ENCODE results near the gene SLC22A5.

SLC22A5 gene

DNA sequence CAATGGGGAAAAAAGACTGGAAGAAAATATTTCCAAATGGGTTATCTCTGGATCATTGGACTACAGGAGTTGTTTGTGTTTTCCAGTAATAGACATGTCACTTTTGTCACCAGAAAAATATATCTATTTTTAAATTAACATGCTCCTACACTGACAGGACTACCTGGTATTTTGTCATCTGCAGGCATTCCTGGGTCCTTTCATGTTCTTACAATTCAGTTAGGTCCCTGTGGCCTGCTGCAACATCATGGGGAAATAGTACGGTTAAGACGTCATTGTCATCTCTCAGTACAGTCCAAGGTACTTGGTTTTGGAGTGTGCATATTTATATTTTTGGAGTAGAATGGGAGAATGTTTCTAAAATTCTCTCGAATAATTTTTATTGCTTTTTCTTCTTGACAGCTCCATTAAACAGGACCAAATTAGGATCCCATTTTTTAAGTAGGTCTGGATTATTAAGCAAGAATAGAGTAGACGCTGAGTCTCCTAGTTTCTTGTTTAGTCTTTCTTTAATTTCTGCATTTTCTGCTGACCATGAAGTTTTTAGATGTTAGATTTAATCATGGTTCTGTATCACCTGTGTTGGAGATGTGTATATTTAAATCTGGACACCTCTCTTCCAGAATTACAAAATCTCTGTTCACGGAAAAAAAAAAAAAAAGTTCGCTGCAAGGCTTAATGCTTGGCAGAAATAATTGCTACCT lies 46.9 kb downstream of the SLC22A5 start:
- Histone ChIP-seq H3K4me2 (no peak overlapping the region), H3K79me2 (ENCODE audit: insufficient read depth, low read depth) (peaks cover 38% of the 10 kb centered on the region), H3K36me3 (ENCODE audit: insufficient read depth) (no peaks in the 10 kb centered on the region), H3K9ac (no peak overlapping the region), H2AFZ (ENCODE audit: low read depth) (no peak overlapping the region), H3K4me1 (ENCODE audit: low read depth, poor library complexity, severe bottlenecking) (peaks cover 91% of the 10 kb centered on the region), H3K27ac (no peak overlapping the region), H3K27me3 (ENCODE audit: insufficient read depth, low read depth) (no peaks in the 10 kb centered on the region), H3K4me3 (IDR thresholded peaks at IDR 0.05; ENCODE audit: insufficient read depth, low read depth, low read length) (no peak overlapping the region), H4K20me1 (ENCODE audit: insufficient read depth) (no peaks in the 10 kb centered on the region)
- TF ChIP-seq, protein P1, sequence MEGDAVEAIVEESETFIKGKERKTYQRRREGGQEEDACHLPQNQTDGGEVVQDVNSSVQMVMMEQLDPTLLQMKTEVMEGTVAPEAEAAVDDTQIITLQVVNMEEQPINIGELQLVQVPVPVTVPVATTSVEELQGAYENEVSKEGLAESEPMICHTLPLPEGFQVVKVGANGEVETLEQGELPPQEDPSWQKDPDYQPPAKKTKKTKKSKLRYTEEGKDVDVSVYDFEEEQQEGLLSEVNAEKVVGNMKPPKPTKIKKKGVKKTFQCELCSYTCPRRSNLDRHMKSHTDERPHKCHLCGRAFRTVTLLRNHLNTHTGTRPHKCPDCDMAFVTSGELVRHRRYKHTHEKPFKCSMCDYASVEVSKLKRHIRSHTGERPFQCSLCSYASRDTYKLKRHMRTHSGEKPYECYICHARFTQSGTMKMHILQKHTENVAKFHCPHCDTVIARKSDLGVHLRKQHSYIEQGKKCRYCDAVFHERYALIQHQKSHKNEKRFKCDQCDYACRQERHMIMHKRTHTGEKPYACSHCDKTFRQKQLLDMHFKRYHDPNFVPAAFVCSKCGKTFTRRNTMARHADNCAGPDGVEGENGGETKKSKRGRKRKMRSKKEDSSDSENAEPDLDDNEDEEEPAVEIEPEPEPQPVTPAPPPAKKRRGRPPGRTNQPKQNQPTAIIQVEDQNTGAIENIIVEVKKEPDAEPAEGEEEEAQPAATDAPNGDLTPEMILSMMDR (conservative IDR thresholded peaks at IDR 0.05; ENCODE audit: low read depth, low read length) = no peak

DNA sequence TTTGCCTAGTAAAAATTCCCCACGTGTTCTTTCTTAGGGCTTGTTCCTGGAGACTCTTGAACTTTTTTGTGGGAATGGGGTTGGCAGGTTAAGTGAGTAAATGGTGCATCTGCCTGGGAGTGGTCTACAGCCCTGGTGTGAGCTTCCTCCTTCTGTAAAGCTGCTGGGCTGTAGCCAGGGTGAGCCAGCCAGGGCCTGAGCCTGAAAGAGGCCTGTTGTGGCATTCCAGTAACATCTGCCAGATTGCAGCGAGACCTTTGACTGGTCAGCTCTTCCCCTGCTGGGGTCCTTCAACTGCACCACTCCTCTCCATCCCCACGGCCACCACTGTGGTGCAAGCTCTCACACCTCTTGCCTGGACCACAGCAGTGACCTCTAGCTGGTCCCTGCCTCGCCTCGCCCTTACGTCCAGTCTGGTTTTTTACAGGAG lies 47.5 kb downstream of the SLC22A5 start:
- H3K27ac ChIP-seq = no peak overlapping the region
- no peak overlapping the region for H3K4me3 ChIP-seq (IDR thresholded peaks at IDR 0.05; ENCODE audit: insufficient read depth, low read depth, low read length)
- peaks cover 37% of the 10 kb centered on the region for H3K79me2 ChIP-seq (ENCODE audit: insufficient read depth, low read depth)
- no peaks in the 10 kb centered on the region for H4K20me1 ChIP-seq (ENCODE audit: insufficient read depth)
- peaks cover 91% of the 10 kb centered on the region for H3K4me1 ChIP-seq (ENCODE audit: low read depth, poor library complexity, severe bottlenecking)
- TF ChIP-seq, protein P1 (conservative IDR thresholded peaks at IDR 0.05; ENCODE audit: low read depth, low read length) = no peak
- no peaks in the 10 kb centered on the region for H3K36me3 ChIP-seq (ENCODE audit: insufficient read depth)
- no peak overlapping the region for H2AFZ ChIP-seq (ENCODE audit: low read depth)
- no peak overlapping the region for H3K4me2 ChIP-seq
- H3K27me3 ChIP-seq (ENCODE audit: insufficient read depth, low read depth) = no peaks in the 10 kb centered on the region
- no peak overlapping the region for H3K9ac ChIP-seq

GRCh38 chr5:132417461-132417860 lies 48.0 kb downstream of the SLC22A5 start:
- Histone ChIP-seq H3K9ac (no peak overlapping the region), H3K27ac (no peak overlapping the region), H3K27me3 (ENCODE audit: insufficient read depth, low read depth) (no peaks in the 10 kb centered on the region), H3K4me3 (IDR thresholded peaks at IDR 0.05; ENCODE audit: insufficient read depth, low read depth, low read length) (no peak overlapping the region), H2AFZ (ENCODE audit: low read depth) (no peak overlapping the region), H4K20me1 (ENCODE audit: insufficient read depth) (no peaks in the 10 kb centered on the region), H3K36me3 (ENCODE audit: insufficient read depth) (no peaks in the 10 kb centered on the region), H3K4me1 (ENCODE audit: low read depth, poor library complexity, severe bottlenecking) (peaks cover 91% of the 10 kb centered on the region), H3K79me2 (ENCODE audit: insufficient read depth, low read depth) (peaks cover 37% of the 10 kb centered on the region), H3K4me2 (no peak overlapping the region)
- TF ChIP-seq, protein P1 (conservative IDR thresholded peaks at IDR 0.05; ENCODE audit: low read depth, low read length) = no peak

- H3K27ac ChIP-seq = no peak overlapping the region
- peaks cover 38% of the 10 kb centered on the region for H3K79me2 ChIP-seq (ENCODE audit: insufficient read depth, low read depth)
- no peaks in the 10 kb centered on the region for H4K20me1 ChIP-seq (ENCODE audit: insufficient read depth)
- no peaks in the 10 kb centered on the region for H3K36me3 ChIP-seq (ENCODE audit: insufficient read depth)
- TF ChIP-seq, protein P1 (conservative IDR thresholded peaks at IDR 0.05; ENCODE audit: low read depth, low read length) = no peak
- no peaks in the 10 kb centered on the region for H3K27me3 ChIP-seq (ENCODE audit: insufficient read depth, low read depth)
- no peak overlapping the region for H3K4me2 ChIP-seq
- H3K9ac ChIP-seq = no peak overlapping the region
- no peak overlapping the region for H3K4me3 ChIP-seq (IDR thresholded peaks at IDR 0.05; ENCODE audit: insufficient read depth, low read depth, low read length)
- H3K4me1 ChIP-seq (ENCODE audit: low read depth, poor library complexity, severe bottlenecking) = peaks cover 91% of the 10 kb centered on the region
- no peak overlapping the region for H2AFZ ChIP-seq (ENCODE audit: low read depth)
Measured at GRCh38 chr5:132417889-132418485, 48.5 kb downstream of the SLC22A5 start.

Data from KMS-11 (cell line).